OCI-M2 (cell line): ENCODE results near the gene GGACT.
"Not testable (repeated sequence)": the region's sequence is repeated elsewhere in the genome, so short reads cannot be mapped to it uniquely, and the experiment has no call there.

ENCODE experiments used
- DNase-seq: peaks from one replicate; lab custom pipeline; 2025; ENCODE audit not compliant: unreplicated experiment; lab: John Stamatoyannopoulos, UW

The GGACT gene

DNA sequence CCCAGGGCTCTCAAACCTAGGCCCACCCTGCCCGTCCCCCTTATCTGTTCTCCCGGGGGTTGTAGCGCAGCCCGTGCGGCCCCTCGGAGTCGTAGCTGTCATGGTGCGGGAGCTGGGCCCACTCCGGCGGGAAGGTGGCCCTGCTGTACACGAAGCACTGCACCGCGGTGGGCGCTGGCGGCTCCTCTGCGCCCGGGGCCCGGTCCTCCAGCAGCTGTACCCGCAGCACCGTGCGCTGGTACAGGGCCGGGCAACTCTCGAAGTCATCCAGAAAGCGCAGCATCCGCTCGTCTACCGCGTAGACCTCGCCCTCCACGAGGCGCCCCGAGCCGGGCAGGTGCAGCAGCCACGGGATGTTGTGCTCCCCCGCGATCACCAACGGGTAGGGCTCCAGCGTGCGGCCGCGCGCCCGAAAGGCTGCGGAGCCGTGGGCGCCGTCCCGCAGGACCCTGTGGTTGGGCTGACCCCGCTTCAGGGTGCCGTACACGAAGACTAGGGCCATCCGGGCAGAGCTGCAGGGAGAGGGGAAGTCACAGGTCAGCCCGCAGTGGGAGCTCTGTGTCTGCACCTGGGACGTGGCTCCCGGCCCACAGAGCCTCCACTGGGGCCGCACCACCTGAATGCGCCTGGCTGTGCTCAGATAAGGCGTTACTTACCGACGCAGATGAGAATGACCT is 56.4 kb downstream of the GGACT start:
- DNase-seq = no peak

DNA sequence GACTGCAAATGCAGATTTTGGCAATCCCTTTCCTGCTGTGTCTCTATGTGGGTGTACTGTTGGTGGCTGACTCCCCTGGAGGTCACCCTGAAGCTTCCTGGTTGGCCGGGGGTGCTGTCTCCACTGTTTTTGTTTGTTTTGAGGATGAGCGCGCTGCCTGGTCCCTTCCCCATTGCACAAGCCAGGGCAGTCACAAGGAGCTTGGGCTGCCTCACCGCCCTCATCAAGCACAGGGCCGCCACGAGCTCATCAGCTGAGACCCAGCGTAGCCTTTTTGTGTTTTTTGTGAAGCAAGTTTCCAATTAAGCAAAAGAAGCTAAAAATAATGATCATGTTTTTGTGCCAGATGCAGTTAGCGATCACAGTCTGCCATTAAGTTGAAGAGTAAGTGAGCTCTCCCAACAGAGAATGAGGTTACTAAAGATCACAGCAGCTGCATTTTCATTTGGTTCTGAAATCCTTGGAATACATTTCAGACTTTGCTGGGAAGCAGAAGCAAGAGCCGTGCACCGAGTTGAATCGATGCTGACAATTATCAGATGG is 57.8 kb downstream of the GGACT start:
- no peak for DNase-seq

DNA sequence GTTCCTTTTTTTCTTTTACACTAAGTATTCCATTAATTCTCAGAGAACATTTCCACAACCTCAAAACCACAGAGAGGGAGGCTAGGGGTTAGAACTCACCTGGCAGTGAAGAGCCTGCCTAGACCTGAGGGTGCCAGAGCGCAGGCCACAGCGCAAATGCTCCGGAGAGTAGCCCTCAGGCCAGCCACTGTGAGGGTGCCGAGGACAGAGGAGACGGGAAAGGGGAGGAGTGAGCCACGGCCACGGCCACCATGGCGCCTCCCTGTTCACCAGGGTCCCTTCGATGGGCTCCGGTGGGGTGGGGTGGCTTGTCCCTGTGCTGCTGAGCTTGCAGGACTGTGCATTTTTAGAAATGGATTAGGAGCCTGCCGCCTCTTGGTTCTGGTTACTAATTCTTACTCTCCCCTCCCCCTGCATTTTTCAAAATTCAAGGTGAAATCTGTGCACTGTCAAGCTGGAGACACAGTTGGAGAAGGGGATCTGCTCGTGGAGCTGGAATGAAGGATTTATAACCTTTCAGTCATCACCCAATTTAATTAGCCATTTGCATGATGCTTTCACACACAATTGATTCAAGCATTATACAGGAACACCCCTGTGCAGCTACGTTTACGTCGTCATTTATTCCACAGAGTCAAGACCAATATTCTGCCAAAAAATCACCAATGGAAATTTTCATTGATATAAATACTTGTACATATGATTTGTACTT is 58.8 kb downstream of the GGACT start:
- no peak for DNase-seq

DNA sequence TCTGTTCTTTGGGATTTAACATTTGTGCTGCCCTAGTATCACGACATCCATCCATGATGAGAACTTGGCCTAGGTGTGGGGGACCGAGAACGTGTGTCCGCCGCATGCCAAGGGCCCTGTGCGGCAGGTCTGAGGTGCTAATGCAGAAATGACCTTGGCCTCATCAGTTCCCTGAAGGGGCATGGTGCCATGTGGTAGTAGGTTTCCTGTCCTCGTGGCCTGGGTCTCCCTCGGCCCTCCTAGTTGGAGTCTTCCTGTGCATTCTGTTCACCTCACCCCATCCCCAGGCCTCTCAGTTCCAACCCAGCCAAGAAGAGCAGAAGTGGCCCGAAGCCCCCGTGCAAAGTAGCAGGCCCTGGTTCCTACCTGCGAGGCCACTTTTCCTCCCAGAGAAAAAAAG is 59.8 kb downstream of the GGACT start:
- DNase-seq = no peak

DNA sequence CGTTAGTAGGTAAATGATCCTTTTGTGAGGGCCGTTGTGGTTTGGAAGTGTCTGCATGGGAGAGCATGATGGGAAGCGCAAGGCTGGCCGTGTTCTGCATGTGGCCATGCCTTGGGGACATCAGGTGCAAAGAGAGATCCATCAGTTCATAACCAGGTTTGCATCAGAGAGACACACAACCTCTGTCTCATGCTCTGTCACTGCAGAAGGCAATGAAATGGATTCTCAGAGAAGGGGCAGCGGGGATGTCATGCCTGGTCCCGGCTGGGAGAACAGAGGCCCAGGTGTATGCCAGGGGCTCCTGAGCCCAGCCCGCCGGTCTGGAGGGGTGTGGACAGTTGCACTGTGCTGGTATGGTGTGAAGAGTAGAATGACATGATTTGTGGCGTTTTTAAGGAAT is 60.2 kb downstream of the GGACT start:
- no peak for DNase-seq

DNA sequence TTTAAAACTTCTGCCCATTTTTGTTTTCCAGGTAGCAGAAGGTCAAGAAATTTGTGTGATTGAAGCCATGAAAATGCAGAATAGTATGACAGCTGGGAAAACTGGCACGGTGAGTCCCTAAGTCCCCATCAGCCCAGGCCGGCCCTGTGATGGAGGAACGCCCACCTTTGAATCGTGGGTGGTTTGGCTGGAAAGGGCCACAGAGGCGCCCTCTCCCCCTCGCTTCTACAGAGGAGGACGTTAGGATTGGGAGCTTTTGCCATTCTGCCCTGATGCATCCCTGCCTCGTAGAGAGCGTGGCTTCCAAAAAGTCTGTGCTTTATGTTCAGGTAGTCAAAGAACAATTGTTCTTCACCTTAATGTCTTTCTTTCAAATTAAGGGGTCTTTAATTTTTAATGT is 60.9 kb downstream of the GGACT start:
- no peak for DNase-seq

DNA sequence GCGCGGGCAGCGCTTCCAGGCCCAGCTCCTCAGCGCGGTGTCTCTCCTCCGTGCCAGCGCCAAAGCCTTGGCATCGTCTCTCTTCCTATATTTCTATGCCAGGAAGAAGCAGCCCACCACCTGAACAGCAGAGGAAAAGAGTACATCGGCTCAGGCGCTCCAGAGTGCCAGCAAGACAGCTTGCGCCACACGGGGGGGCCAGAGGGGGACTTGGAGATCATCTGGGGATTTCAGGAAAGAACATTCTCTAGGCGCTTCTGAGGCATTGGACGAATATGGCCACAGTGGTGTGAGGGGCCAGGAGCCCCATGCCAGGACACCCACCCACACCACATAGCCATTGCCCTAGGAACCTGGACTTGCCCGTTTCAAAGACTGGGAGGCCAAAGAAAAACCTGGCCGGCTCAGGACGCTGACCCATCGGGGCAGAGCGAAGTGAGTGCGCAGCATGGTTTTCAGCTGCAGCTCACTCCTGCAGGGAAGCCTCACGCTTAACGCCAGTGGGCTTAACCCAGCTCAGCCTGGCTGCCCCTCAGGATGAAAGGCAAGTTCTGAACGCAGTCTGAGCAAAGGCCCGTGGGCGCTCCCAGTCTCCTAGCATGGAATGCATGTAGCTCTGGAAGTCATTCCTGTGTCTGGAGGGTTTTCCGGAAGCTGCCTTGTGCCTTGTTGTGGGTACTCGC is 62.1 kb downstream of the GGACT start:
- DNase-seq = no peak

GRCh38 chr13:100525453-100526317 is 62.9 kb downstream of the GGACT start:
- no peak for DNase-seq

DNA sequence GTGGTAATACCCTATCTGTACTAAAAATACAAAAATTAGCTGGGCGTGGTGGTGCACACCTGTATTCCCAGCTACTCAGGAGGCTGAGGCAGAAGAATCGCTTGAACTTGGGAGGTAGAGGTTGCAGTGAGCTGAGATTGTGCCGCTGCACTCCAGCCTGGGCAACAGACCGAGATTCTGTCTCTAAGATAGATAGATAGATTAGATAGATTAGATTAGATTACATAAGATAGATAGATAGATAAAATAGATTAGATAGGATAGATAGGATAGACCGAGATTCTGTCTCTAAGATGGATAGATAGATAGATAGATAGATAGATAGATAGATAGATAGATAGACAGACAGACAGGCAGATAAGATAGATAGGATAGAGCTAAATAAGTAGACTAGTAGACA is 63.9 kb downstream of the GGACT start:
- not testable (repeated sequence) for DNase-seq

- no peak for DNase-seq
These were observed 64.6 kb downstream of the GGACT start for GRCh38 chr13:100523981-100524386.

GRCh38 chr13:100523411-100523810 is 65.2 kb downstream of the GGACT start:
- DNase-seq = no peak

- no peak for DNase-seq
These were observed 65.8 kb downstream of the GGACT start for GRCh38 chr13:100522618-100523309.

DNA sequence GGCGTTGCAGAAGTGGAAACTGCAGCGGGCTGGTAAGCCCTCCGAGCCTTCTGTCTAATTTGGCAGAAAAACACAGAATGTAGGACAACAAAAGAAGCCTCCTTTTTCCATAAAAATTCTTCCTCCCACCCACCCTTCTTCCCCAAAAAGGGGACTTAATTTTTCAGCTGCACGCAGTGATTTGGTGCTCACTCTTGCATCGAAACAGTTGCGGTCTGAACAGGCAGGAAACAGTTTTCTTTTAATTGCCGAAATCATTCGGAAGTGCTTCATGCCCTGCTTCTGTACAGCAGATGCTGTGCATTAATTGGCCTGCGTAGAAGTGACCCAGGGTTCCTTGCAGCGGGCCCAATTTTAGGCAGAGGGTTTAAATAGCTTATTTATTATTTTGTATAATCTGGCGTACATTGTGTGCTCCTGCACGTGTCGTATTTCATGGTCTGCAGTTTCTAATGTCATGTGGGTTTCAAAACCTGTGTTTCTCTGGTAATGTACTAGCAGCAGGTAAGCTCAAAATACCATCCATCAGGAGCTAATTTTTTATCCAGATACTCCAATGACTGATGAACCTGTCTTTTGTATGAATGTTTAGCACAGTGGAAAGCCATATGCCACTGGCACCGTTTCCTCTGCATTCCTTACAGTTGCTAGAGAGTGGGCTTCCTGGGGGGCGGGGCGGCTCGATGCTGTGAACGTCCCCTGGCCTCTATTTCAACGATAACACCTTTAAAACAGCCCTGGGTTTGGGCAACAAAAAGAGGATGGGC is 66.6 kb downstream of the GGACT start:
- DNase-seq = no peak

- no peak for DNase-seq
These were observed 67.4 kb downstream of the GGACT start for GRCh38 chr13:100520936-100521850.

DNA sequence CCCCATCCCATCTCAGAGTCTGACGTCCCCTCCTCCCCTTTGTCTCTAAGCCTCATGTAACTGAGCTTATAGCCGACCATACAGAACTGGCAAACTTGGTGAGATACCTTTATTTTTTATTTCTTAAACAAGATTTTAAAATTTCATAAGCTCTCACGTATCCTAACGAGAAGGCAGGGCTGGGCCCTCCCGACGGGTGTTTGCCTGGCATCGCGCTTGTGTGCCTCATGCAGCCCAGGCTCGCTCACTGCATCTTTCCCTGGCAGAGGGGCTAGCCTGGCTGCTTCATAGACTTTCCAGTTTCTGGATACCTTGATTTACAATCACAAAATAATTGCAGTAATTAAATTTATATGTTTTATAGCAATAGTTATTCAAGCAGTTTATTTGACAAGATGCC is 69.0 kb downstream of the GGACT start:
- no peak for DNase-seq

DNA sequence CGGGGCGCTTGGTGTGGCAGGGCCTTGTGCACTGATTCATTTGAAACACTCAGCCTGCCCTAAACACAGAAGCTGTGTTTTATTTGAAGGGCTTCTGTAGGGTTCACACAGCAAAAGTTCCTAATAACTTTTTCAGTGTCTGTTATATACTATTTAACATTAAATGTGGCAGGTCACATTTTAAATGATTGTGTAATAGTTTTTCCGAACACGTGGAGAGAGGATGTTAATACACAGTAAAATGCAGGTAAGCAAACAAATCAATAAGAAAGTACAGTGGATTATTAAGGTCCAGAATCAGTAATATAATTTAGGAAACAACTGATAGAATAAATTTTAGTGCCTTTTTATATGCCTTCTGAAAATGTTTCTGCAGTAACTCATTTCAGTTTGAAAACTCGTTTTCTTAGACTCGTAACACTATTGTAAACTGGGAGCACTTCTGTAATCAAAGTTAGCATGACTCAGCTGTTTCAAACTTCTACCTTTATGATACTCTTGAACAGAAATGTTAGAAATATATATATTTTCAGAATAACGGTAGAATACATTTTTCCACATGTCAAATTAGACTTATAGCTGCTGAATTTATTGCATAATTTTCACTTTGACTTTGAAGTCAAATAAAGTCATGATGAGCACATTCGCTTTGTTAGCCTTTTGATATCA is 70.1 kb downstream of the GGACT start:
- DNase-seq = no peak

GRCh38 chr13:100517728-100518127 is 70.9 kb downstream of the GGACT start:
- DNase-seq = no peak

- no peak for DNase-seq
These were observed 71.5 kb downstream of the GGACT start for GRCh38 chr13:100517135-100517534.
